G401.6 (cell line): ENCODE results near the gene C12orf42.

Experiments used
- FAIRE-seq: peaks from 2 replicates; lab custom pipeline; 2012; peaks lifted over from hg19 to GRCh38; lab: Jason Lieb, UNC

The C12orf42 gene

GRCh38 chr12:103495469-103496456, at the start of gene C12orf42:
TSS of gene C12orf42 (minus strand) at chr12:103495968. CDS start at chr12:103478426, 17,542 bp downstream.
- FAIRE-seq = no peak

GRCh38 chr12:103542078-103542477, 46.3 kb upstream of the C12orf42 start:
- FAIRE-seq = no peak

GRCh38 chr12:103540319-103540718, 44.6 kb upstream of the C12orf42 start:
- FAIRE-seq = no peak

GRCh38 chr12:103538397-103538796, 42.6 kb upstream of the C12orf42 start:
- no peak for FAIRE-seq

- no peak for FAIRE-seq
These were observed 34.7 kb upstream of the C12orf42 start for GRCh38 chr12:103530307-103531066.

GRCh38 chr12:103529306-103529705, 33.5 kb upstream of the C12orf42 start:
- no peak for FAIRE-seq

GRCh38 chr12:103524238-103524875, 28.6 kb upstream of the C12orf42 start:
- no peak for FAIRE-seq

- no peak for FAIRE-seq
These were observed 28.0 kb upstream of the C12orf42 start for GRCh38 chr12:103523771-103524170.

- no peak for FAIRE-seq
These were observed 25.0 kb upstream of the C12orf42 start for GRCh38 chr12:103520686-103521215.

- FAIRE-seq = no peak
These were observed 23.9 kb upstream of the C12orf42 start for GRCh38 chr12:103519632-103520031.

- no peak for FAIRE-seq
These were observed 23.1 kb upstream of the C12orf42 start for GRCh38 chr12:103518899-103519298.

- no peak for FAIRE-seq
These were observed 21.4 kb upstream of the C12orf42 start for GRCh38 chr12:103517161-103517560.

GRCh38 chr12:103515341-103515740, 19.6 kb upstream of the C12orf42 start:
- no peak for FAIRE-seq

- FAIRE-seq = no peak
These were observed 18.1 kb upstream of the C12orf42 start for GRCh38 chr12:103513875-103514274.

- no peak for FAIRE-seq
These were observed 9.8 kb upstream of the C12orf42 start for GRCh38 chr12:103505371-103506236.

GRCh38 chr12:103504606-103505005, 8.8 kb upstream of the C12orf42 start:
- FAIRE-seq = no peak

- FAIRE-seq = no peak
These were observed 8.0 kb upstream of the C12orf42 start for GRCh38 chr12:103503546-103504480.

GRCh38 chr12:103501447-103501846, 5.7 kb upstream of the C12orf42 start:
- no peak for FAIRE-seq

- no peak for FAIRE-seq
These were observed 3.8 kb upstream of the C12orf42 start for GRCh38 chr12:103499571-103499970.

- no peak for FAIRE-seq
These were observed 3.2 kb upstream of the C12orf42 start for GRCh38 chr12:103498990-103499389.
